Measurements from ENCODE around the gene ZNF24. TPM values are rescaled to one million over a fixed set of nuclear protein-coding genes. Genes with fewer than 3 reads are reported as not detected.

The ZNF24 gene
- total and polyA plus RNA-seq, 4 donors, result 13.6 to 52.5 (median 29.4) TPM

- WGBS, 2 donors, result 61 to 63% methylated on average over 6 of the region's 6 CpGs
- Histone ChIP-seq H3K9me3 (ENCODE audit: control insufficient read depth, low read length) (no peaks in the 10 kb centered on the region), H3K4me1 (ENCODE audit: control insufficient read depth in 1 of 2, insufficient read depth in 2 of 2, low read length in 2 of 2) (peaks cover 0 to 4% of the 10 kb centered on the region in 2 donors), H3K27ac (ENCODE audit: low read depth in 1 of 2, low read length in 2 of 2) (peak overlapping the region; percentile 28 to 67), H3K36me3 (ENCODE audit: control insufficient read depth in 1 of 2, insufficient read depth in 2 of 2, low read length in 1 of 2) (peaks cover 0 to 2% of the 10 kb centered on the region in 2 donors), H3K4me3 (ENCODE audit: low read length in 2 of 2) (no peak overlapping the region), H3K27me3 (ENCODE audit: control insufficient read depth in 1 of 2, insufficient read depth in 2 of 2, low read length in 1 of 2) (no peaks in the 10 kb centered on the region)
- intact Hi-C loops (cut with DNase I), result no loop called here
- ATAC-seq (ENCODE audit: low FRiP score) (no peak), DNase-seq (no peak)
Measured at GRCh38 chr18:35368595-35368994, 24.4 kb upstream of the ZNF24 start.

- no peak overlapping the region for H3K4me3 ChIP-seq (ENCODE audit: low read length in 2 of 2)
- H3K4me1 ChIP-seq (ENCODE audit: control insufficient read depth in 1 of 2, insufficient read depth in 2 of 2, low read length in 2 of 2), result no peaks in the 10 kb centered on the region
- no peaks in the 10 kb centered on the region for H3K9me3 ChIP-seq (ENCODE audit: control insufficient read depth, low read length)
- no peak for ATAC-seq (ENCODE audit: low FRiP score)
- no peak for DNase-seq
- intact Hi-C loops (cut with DNase I), result no loop called here
- H3K27ac ChIP-seq (ENCODE audit: low read depth in 1 of 2, low read length in 2 of 2), result no peak overlapping the region
- no peaks in the 10 kb centered on the region for H3K27me3 ChIP-seq (ENCODE audit: control insufficient read depth in 1 of 2, insufficient read depth in 2 of 2, low read length in 1 of 2)
- H3K36me3 ChIP-seq (ENCODE audit: control insufficient read depth in 1 of 2, insufficient read depth in 2 of 2, low read length in 1 of 2), result no peaks in the 10 kb centered on the region
Measured at GRCh38 chr18:35362531-35362930, 18.3 kb upstream of the ZNF24 start.

GRCh38 chr18:35361570-35362321 lies 17.5 kb upstream of the ZNF24 start:
- 72 to 79% methylated on average over 2 of the region's 2 CpGs for WGBS, 2 donors
- ATAC-seq (ENCODE audit: low FRiP score) (no peak), DNase-seq (no peak)
- Histone ChIP-seq H3K4me3 (ENCODE audit: low read length in 2 of 2) (no peak overlapping the region), H3K36me3 (ENCODE audit: control insufficient read depth in 1 of 2, insufficient read depth in 2 of 2, low read length in 1 of 2) (no peaks in the 10 kb centered on the region), H3K27ac (ENCODE audit: low read depth in 1 of 2, low read length in 2 of 2) (no peak overlapping the region), H3K27me3 (ENCODE audit: control insufficient read depth in 1 of 2, insufficient read depth in 2 of 2, low read length in 1 of 2) (no peaks in the 10 kb centered on the region), H3K4me1 (ENCODE audit: control insufficient read depth in 1 of 2, insufficient read depth in 2 of 2, low read length in 2 of 2) (no peaks in the 10 kb centered on the region), H3K9me3 (ENCODE audit: control insufficient read depth, low read length) (no peaks in the 10 kb centered on the region)
- intact Hi-C loops (cut with DNase I), result no loop called here

GRCh38 chr18:35355140-35355618 lies 11.0 kb upstream of the ZNF24 start:
- WGBS, 2 donors, result 14 to 15% methylated on average over 4 of the region's 4 CpGs
- Histone ChIP-seq H3K4me1 (ENCODE audit: control insufficient read depth in 1 of 2, insufficient read depth in 2 of 2, low read length in 2 of 2) (no peaks in the 10 kb centered on the region), H3K27ac (ENCODE audit: low read depth in 1 of 2, low read length in 2 of 2) (no peak overlapping the region), H3K36me3 (ENCODE audit: control insufficient read depth in 1 of 2, insufficient read depth in 2 of 2, low read length in 1 of 2) (no peaks in the 10 kb centered on the region), H3K4me3 (ENCODE audit: low read length in 2 of 2) (peak overlapping the region; percentile 51 to 57), H3K27me3 (ENCODE audit: control insufficient read depth in 1 of 2, insufficient read depth in 2 of 2, low read length in 1 of 2) (no peaks in the 10 kb centered on the region), H3K9me3 (ENCODE audit: control insufficient read depth, low read length) (peaks cover 3% of the 10 kb centered on the region)
- peak; percentile 93 for ATAC-seq (ENCODE audit: low FRiP score)
- DNase-seq, result peak; percentile 82 to 83
- intact Hi-C loops (cut with DNase I), result loop anchor here in 1 of 2 donors (2.0 kb wide), 1 partner anchor 124 kb away; no protein-coding TSS in a partner anchor

GRCh38 chr18:35352778-35353177 lies 8.6 kb upstream of the ZNF24 start:
- ATAC-seq (ENCODE audit: low FRiP score), result no peak
- intact Hi-C loops (cut with DNase I), result loop anchor here in 1 of 2 donors (5.0 kb wide), 1 partner anchor 120 kb away; no protein-coding TSS in a partner anchor
- no peaks in the 10 kb centered on the region for H3K36me3 ChIP-seq (ENCODE audit: control insufficient read depth in 1 of 2, insufficient read depth in 2 of 2, low read length in 1 of 2)

GRCh38 chr18:35352283-35352682 lies 8.1 kb upstream of the ZNF24 start:
- 86 to 88% methylated on average over 2 of the region's 2 CpGs for WGBS, 2 donors
- Histone ChIP-seq H3K4me3 (ENCODE audit: low read length in 2 of 2) (no peak overlapping the region), H3K36me3 (ENCODE audit: control insufficient read depth in 1 of 2, insufficient read depth in 2 of 2, low read length in 1 of 2) (no peaks in the 10 kb centered on the region), H3K27me3 (ENCODE audit: control insufficient read depth in 1 of 2, insufficient read depth in 2 of 2, low read length in 1 of 2) (no peaks in the 10 kb centered on the region), H3K27ac (ENCODE audit: low read depth in 1 of 2, low read length in 2 of 2) (no peak overlapping the region), H3K4me1 (ENCODE audit: control insufficient read depth in 1 of 2, insufficient read depth in 2 of 2, low read length in 2 of 2) (no peaks in the 10 kb centered on the region), H3K9me3 (ENCODE audit: control insufficient read depth, low read length) (peaks cover 3% of the 10 kb centered on the region)
- intact Hi-C loops (cut with DNase I), result loop anchor here in 1 of 2 donors (5.0 kb wide), 1 partner anchor 120 kb away; no protein-coding TSS in a partner anchor
- no peak for ATAC-seq (ENCODE audit: low FRiP score)
- DNase-seq, result no peak

More at GRCh38 chr18:35352778-35353177, 8.6 kb upstream of the ZNF24 start:
- no peak for DNase-seq
- H3K4me3 ChIP-seq (ENCODE audit: low read length in 2 of 2), result no peak overlapping the region
- H3K27me3 ChIP-seq (ENCODE audit: control insufficient read depth in 1 of 2, insufficient read depth in 2 of 2, low read length in 1 of 2), result no peaks in the 10 kb centered on the region
- H3K27ac ChIP-seq (ENCODE audit: low read depth in 1 of 2, low read length in 2 of 2), result no peak overlapping the region
- no peaks in the 10 kb centered on the region for H3K4me1 ChIP-seq (ENCODE audit: control insufficient read depth in 1 of 2, insufficient read depth in 2 of 2, low read length in 2 of 2)
- H3K9me3 ChIP-seq (ENCODE audit: control insufficient read depth, low read length), result peaks cover 3% of the 10 kb centered on the region

GRCh38 chr18:35348001-35348400 lies 3.8 kb upstream of the ZNF24 start:
- 81 to 85% methylated on average over 3 of the region's 3 CpGs for WGBS, 2 donors
- no peak overlapping the region for H3K4me3 ChIP-seq (ENCODE audit: low read length in 2 of 2)
- ATAC-seq (ENCODE audit: low FRiP score) (no peak), DNase-seq (no peak)
- H3K27ac ChIP-seq (ENCODE audit: low read depth in 1 of 2, low read length in 2 of 2), result no peak overlapping the region
- intact Hi-C loops (cut with DNase I), result no loop called here
- H3K36me3 ChIP-seq (ENCODE audit: control insufficient read depth in 1 of 2, insufficient read depth in 2 of 2, low read length in 1 of 2), result no peaks in the 10 kb centered on the region
- H3K27me3 ChIP-seq (ENCODE audit: control insufficient read depth in 1 of 2, insufficient read depth in 2 of 2, low read length in 1 of 2), result no peaks in the 10 kb centered on the region
- H3K9me3 ChIP-seq (ENCODE audit: control insufficient read depth, low read length), result peaks cover 3% of the 10 kb centered on the region
- no peaks in the 10 kb centered on the region for H3K4me1 ChIP-seq (ENCODE audit: control insufficient read depth in 1 of 2, insufficient read depth in 2 of 2, low read length in 2 of 2)

GRCh38 chr18:35345950-35346349 lies 1.7 kb upstream of the ZNF24 start:
- Histone ChIP-seq H3K27ac (ENCODE audit: low read depth in 1 of 2, low read length in 2 of 2) (no peak overlapping the region), H3K9me3 (ENCODE audit: control insufficient read depth, low read length) (no peaks in the 10 kb centered on the region), H3K4me3 (ENCODE audit: low read length in 2 of 2) (no peak overlapping the region), H3K36me3 (ENCODE audit: control insufficient read depth in 1 of 2, insufficient read depth in 2 of 2, low read length in 1 of 2) (no peaks in the 10 kb centered on the region), H3K27me3 (ENCODE audit: control insufficient read depth in 1 of 2, insufficient read depth in 2 of 2, low read length in 1 of 2) (no peaks in the 10 kb centered on the region), H3K4me1 (ENCODE audit: control insufficient read depth in 1 of 2, insufficient read depth in 2 of 2, low read length in 2 of 2) (peaks cover 0 to 3% of the 10 kb centered on the region in 2 donors)
- ATAC-seq (ENCODE audit: low FRiP score) (no peak), DNase-seq (peak in 1 of 2 donors; percentile 53)
- WGBS, 2 donors, result 70 to 87% methylated on average over 1 of the region's 1 CpG
- intact Hi-C loops (cut with DNase I), result loop anchor here (2.0 kb wide), 1 partner anchor 105 kb away; the partner anchor contains the start of gene ZNF397 (in 2 of the 2)

- H3K27ac ChIP-seq (ENCODE audit: low read depth in 1 of 2, low read length in 2 of 2), result peak overlapping the region; percentile 19 to 87
- no peaks in the 10 kb centered on the region for H3K9me3 ChIP-seq (ENCODE audit: control insufficient read depth, low read length)
- 1 to 3% methylated on average over 6 of the region's 6 CpGs for WGBS, 2 donors
- H3K27me3 ChIP-seq (ENCODE audit: control insufficient read depth in 1 of 2, insufficient read depth in 2 of 2, low read length in 1 of 2), result no peaks in the 10 kb centered on the region
- H3K4me1 ChIP-seq (ENCODE audit: control insufficient read depth in 1 of 2, insufficient read depth in 2 of 2, low read length in 2 of 2), result peaks cover 0 to 3% of the 10 kb centered on the region in 2 donors
- intact Hi-C loops (cut with DNase I), result loop anchor here (2.0 kb wide), 1 partner anchor 105 kb away; the partner anchor contains the start of gene ZNF397 (in 2 of the 2)
- DNase-seq (no peak), ATAC-seq (ENCODE audit: low FRiP score) (no peak)
- H3K36me3 ChIP-seq (ENCODE audit: control insufficient read depth in 1 of 2, insufficient read depth in 2 of 2, low read length in 1 of 2), result no peaks in the 10 kb centered on the region
- no peak overlapping the region for H3K4me3 ChIP-seq (ENCODE audit: low read length in 2 of 2)
Measured at GRCh38 chr18:35345460-35345921, 1.3 kb upstream of the ZNF24 start.
